H1 (cell line): ENCODE data around the gene CRYBG1. TPM values are rescaled to one million over a fixed set of nuclear protein-coding genes. Genes with fewer than 3 reads are reported as not detected.

Experiments used
- BCL11A ChIP-seq, 2 experiments: IDR thresholded peaks; one replicate each; pipeline ENCODE4 v1.6.1; 2011; ENCODE audit warnings: low read depth in 2 of 2, low read length in 2 of 2, mild to moderate bottlenecking in 2 of 2
- HDAC2 ChIP-seq, 2 experiments: fragments of 300-600 bp in 1 of 2; sonication (generic) in 1 of 2; IDR thresholded peaks; 2 replicates each; pipeline ENCODE4 v1.6.1; 2011 to 2012; ENCODE audit warnings: low read depth in 2 of 2, low read length in 2 of 2, mild to moderate bottlenecking in 2 of 2, moderate library complexity in 2 of 2, borderline replicate concordance in 1 of 2, inconsistent platforms in 1 of 2
- JUN ChIP-seq: IDR thresholded peaks from 2 replicates; pipeline ENCODE4 v1.6.1; 2011; ENCODE audit warnings: low read depth, mild to moderate bottlenecking, improper control_type of control experiment, low read length
- RAD21 ChIP-seq, 2 experiments: IDR thresholded peaks in 1 of 2; conservative IDR thresholded peaks in 1 of 2; 2 replicates each; pipeline ENCODE4 v1.6.1; 2011; ENCODE audit warnings: low read depth in 2 of 2, low read length in 2 of 2, improper control_type of control experiment in 1 of 2, inconsistent platforms in 1 of 2, mild to moderate bottlenecking in 1 of 2, moderate library complexity in 1 of 2
- SP4 ChIP-seq: IDR thresholded peaks from 2 replicates; pipeline ENCODE4 v1.6.1; 2012; ENCODE audit warnings: low read length, inconsistent platforms
- TCF12 ChIP-seq: IDR thresholded peaks from 2 replicates; pipeline ENCODE4 v1.6.1; 2011; ENCODE audit warnings: low read depth, mild to moderate bottlenecking, low read length
- polyA plus RNA-seq, 7 experiments: library from polyadenylated mRNA; depleted of rRNA in 3 of 7; stranded (reverse) in 5 of 7; unstranded in 2 of 7; fragments of >200 nt in 5 of 7; fragments of 200-250 nt in 2 of 7; gene quantifications; 1 replicate in 5 of 7; 2 replicates in 1 of 7; 4 replicates in 1 of 7; pipeline versions ENCODE4 v1.2.1 to v1.2.3, GENCODE V29; 2011 to 2013; ENCODE audit warnings: missing spikeins in 2 of 7, mixed read lengths in 2 of 7
- total RNA-seq: library from RNA; stranded (reverse); fragmentation: NEBNext Ultra II Directional; extraction: Animal tissue kit (Norgen Biotek cat#: 25700); gene quantifications from 2 replicates; pipeline ENCODE4 v1.2.1, GENCODE V29; 2021
- TF ChIP-seq, protein P1 (sequence below): fragments of 300-600 bp; sonication (generic); IDR thresholded peaks from 2 replicates; pipeline ENCODE4 v1.7.1; 2012; ENCODE audit warnings: low read length, moderate library complexity, mild to moderate bottlenecking, inconsistent platforms; ENCODE audit not compliant: insufficient replicate concordance

The CRYBG1 gene
- total and polyA plus RNA-seq, 2 of the 8 experiments (the other 6 are each of a cell fraction or from before 2014, with no cell fraction given): 2.2 to 11.6 TPM

DNA sequence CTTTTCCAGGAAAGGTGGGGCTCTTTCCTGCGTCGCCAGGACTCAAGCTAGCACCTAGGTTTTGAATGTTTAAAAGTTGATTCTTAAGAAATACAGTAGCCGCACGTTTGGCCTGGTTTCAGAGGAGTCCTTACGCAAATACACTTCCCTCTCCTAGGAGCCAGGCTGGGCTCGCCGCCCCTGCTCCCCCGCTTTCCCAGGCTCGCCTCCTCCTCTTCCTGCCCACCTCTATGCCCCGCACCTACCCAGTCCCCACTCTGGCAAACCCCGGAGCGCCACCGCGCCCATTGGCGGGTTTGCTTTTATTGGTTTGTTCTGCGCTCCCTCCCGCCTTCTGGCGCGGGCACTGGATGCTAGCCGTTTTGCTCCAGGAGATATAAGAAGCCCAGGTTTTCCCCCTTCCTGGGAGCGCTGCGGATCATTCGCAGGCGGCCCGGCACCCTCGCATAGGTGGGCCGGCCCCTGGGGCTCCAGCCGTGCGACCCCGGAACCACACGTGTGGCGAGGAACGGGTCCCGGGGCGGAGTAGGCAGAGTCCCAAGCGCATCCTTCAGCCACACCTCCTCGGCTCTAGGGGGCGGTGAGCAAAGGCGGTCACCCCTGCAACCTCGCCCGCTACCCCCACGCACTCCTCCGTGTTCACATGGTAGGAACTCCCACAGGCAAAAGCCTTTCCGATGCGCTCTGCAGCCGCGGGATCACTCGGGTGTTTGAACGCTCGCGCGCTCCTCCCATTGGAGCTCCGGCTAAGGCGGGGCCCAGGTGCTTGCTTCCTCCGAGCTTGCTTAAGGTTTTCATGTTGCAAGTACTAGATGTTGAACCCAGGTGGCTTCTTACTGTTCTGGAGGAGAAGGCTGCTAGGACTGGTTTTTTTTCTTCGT is 149.8 kb downstream of the CRYBG1 start (continued):
- TF ChIP-seq HDAC2 (IDR thresholded peaks at IDR 0.05; ENCODE audit: borderline replicate concordance in 1 of 2, low read depth in 2 of 2, low read length in 2 of 2): peak; percentile 63 to 75; a peak in 1 of 4 replicates
- no peak for TF ChIP-seq TCF12
- TF ChIP-seq SP4: no peak
- TF ChIP-seq BCL11A (IDR thresholded peaks at IDR 0.05; ENCODE audit: low read depth in 2 of 2, low read length in 2 of 2): no peak
- peak in 1 of 2 experiments; percentile 4; a peak in 1 of 4 replicates for TF ChIP-seq RAD21 (IDR thresholded peaks at IDR 0.05 in 1 of 2, conservative IDR thresholded peaks at IDR 0.05 in 1 of 2; ENCODE audit: low read depth in 2 of 2, low read length in 2 of 2)
- TF ChIP-seq, protein P1, sequence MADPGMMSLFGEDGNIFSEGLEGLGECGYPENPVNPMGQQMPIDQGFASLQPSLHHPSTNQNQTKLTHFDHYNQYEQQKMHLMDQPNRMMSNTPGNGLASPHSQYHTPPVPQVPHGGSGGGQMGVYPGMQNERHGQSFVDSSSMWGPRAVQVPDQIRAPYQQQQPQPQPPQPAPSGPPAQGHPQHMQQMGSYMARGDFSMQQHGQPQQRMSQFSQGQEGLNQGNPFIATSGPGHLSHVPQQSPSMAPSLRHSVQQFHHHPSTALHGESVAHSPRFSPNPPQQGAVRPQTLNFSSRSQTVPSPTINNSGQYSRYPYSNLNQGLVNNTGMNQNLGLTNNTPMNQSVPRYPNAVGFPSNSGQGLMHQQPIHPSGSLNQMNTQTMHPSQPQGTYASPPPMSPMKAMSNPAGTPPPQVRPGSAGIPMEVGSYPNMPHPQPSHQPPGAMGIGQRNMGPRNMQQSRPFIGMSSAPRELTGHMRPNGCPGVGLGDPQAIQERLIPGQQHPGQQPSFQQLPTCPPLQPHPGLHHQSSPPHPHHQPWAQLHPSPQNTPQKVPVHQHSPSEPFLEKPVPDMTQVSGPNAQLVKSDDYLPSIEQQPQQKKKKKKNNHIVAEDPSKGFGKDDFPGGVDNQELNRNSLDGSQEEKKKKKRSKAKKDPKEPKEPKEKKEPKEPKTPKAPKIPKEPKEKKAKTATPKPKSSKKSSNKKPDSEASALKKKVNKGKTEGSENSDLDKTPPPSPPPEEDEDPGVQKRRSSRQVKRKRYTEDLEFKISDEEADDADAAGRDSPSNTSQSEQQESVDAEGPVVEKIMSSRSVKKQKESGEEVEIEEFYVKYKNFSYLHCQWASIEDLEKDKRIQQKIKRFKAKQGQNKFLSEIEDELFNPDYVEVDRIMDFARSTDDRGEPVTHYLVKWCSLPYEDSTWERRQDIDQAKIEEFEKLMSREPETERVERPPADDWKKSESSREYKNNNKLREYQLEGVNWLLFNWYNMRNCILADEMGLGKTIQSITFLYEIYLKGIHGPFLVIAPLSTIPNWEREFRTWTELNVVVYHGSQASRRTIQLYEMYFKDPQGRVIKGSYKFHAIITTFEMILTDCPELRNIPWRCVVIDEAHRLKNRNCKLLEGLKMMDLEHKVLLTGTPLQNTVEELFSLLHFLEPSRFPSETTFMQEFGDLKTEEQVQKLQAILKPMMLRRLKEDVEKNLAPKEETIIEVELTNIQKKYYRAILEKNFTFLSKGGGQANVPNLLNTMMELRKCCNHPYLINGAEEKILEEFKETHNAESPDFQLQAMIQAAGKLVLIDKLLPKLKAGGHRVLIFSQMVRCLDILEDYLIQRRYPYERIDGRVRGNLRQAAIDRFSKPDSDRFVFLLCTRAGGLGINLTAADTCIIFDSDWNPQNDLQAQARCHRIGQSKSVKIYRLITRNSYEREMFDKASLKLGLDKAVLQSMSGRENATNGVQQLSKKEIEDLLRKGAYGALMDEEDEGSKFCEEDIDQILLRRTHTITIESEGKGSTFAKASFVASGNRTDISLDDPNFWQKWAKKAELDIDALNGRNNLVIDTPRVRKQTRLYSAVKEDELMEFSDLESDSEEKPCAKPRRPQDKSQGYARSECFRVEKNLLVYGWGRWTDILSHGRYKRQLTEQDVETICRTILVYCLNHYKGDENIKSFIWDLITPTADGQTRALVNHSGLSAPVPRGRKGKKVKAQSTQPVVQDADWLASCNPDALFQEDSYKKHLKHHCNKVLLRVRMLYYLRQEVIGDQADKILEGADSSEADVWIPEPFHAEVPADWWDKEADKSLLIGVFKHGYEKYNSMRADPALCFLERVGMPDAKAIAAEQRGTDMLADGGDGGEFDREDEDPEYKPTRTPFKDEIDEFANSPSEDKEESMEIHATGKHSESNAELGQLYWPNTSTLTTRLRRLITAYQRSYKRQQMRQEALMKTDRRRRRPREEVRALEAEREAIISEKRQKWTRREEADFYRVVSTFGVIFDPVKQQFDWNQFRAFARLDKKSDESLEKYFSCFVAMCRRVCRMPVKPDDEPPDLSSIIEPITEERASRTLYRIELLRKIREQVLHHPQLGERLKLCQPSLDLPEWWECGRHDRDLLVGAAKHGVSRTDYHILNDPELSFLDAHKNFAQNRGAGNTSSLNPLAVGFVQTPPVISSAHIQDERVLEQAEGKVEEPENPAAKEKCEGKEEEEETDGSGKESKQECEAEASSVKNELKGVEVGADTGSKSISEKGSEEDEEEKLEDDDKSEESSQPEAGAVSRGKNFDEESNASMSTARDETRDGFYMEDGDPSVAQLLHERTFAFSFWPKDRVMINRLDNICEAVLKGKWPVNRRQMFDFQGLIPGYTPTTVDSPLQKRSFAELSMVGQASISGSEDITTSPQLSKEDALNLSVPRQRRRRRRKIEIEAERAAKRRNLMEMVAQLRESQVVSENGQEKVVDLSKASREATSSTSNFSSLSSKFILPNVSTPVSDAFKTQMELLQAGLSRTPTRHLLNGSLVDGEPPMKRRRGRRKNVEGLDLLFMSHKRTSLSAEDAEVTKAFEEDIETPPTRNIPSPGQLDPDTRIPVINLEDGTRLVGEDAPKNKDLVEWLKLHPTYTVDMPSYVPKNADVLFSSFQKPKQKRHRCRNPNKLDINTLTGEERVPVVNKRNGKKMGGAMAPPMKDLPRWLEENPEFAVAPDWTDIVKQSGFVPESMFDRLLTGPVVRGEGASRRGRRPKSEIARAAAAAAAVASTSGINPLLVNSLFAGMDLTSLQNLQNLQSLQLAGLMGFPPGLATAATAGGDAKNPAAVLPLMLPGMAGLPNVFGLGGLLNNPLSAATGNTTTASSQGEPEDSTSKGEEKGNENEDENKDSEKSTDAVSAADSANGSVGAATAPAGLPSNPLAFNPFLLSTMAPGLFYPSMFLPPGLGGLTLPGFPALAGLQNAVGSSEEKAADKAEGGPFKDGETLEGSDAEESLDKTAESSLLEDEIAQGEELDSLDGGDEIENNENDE: no peak
- no peak for TF ChIP-seq JUN
